SU-DHL-6 (cell line): ENCODE data around the gene LMOD1.

Experiments
- H2AFZ ChIP-seq: fragments of 200-600 bp; sonication (generic); 2 replicates; pipeline ENCODE4 v1.6.1; 2014; ENCODE audit warnings: low read depth, mild to moderate bottlenecking, moderate library complexity, mixed read lengths, antibody characterized with exemption, low read length; ENCODE audit not compliant: severe bottlenecking
- H3F3A ChIP-seq: fragments of 200-600 bp; shearing (Covaris generic); 2 replicates; pipeline ENCODE4 v1.6.0; 2016; ENCODE audit warnings: antibody characterized with exemption, mild to moderate bottlenecking; ENCODE audit not compliant: insufficient read depth
- H3K27ac ChIP-seq: fragments of 200-600 bp; sonication (generic); 2 replicates; pipeline ENCODE4 v1.5.1; 2016; ENCODE audit warnings: low read depth, mild to moderate bottlenecking, low read length, moderate library complexity, mixed read lengths
- H3K27me3 ChIP-seq: fragments of 200-600 bp; sonication (generic), shearing (Covaris generic); 2 replicates; pipeline ENCODE4 v1.6.0; 2014; ENCODE audit warnings: mild to moderate bottlenecking, low read length
- H3K36me3 ChIP-seq: fragments of 200-600 bp; sonication (generic); 2 replicates; pipeline ENCODE4 v1.6.1; 2014; ENCODE audit warnings: mild to moderate bottlenecking, low read length, mixed read lengths
- H3K4me2 ChIP-seq: fragments of 300-600, 200-600 bp; shearing (Covaris generic), sonication (generic); 2 replicates; pipeline ENCODE4 v1.6.0; 2014; ENCODE audit warnings: low read length, low read depth, mild to moderate bottlenecking; ENCODE audit not compliant: poor library complexity, severe bottlenecking
- H3K4me3 ChIP-seq: fragments of 200-600 bp; sonication (generic); 2 replicates; pipeline ENCODE4 v1.5.1; 2014; ENCODE audit warnings: antibody characterized with exemption, low read length, mild to moderate bottlenecking, mixed read lengths; ENCODE audit not compliant: insufficient read depth, poor library complexity, severe bottlenecking
- H3K79me2 ChIP-seq: fragments of 200-600 bp; sonication (generic); 2 replicates; pipeline ENCODE4 v1.6.1; 2014; ENCODE audit warnings: mild to moderate bottlenecking, low read length, moderate library complexity; ENCODE audit not compliant: insufficient read depth
- H3K9ac ChIP-seq: fragments of 200-600 bp; sonication (generic); 2 replicates; pipeline ENCODE4 v1.7.0; 2014; ENCODE audit warnings: mild to moderate bottlenecking, low read length
- H3K9me2 ChIP-seq: fragments of 200-600 bp; sonication (generic); replicated peaks from 2 replicates; pipeline ENCODE4 v1.6.1; 2014; ENCODE audit warnings: low read length; ENCODE audit not compliant: insufficient read depth
- H3K9me3 ChIP-seq: fragments of 200-600 bp; sonication (generic); 2 replicates; pipeline ENCODE4 v1.6.1; 2014; ENCODE audit warnings: low read length, mixed read lengths; ENCODE audit not compliant: insufficient read depth
- H4K20me1 ChIP-seq: fragments of 200-600 bp; sonication (generic); 2 replicates; pipeline ENCODE4 v1.6.1; 2014; ENCODE audit warnings: low read depth, mild to moderate bottlenecking, antibody characterized with exemption, low read length, moderate library complexity, mixed read lengths
- EZH2phosphoT487 ChIP-seq: fragments of 200-600 bp; sonication (generic), shearing (Covaris generic); conservative IDR thresholded peaks from 2 replicates; pipeline ENCODE4 v1.6.1; 2018; ENCODE audit warnings: mild to moderate bottlenecking, antibody characterized with exemption, low read length, moderate library complexity, mixed read lengths
- TF ChIP-seq, protein P1 (sequence below): fragments of 200-600 bp; sonication (generic); IDR thresholded peaks from one replicate; pipeline ENCODE4 v1.5.1; 2017; ENCODE audit warnings: antibody characterized with exemption, mild to moderate bottlenecking, low read length, moderate library complexity; ENCODE audit not compliant: insufficient read depth, poor library complexity, severe bottlenecking

LMOD1 gene

DNA sequence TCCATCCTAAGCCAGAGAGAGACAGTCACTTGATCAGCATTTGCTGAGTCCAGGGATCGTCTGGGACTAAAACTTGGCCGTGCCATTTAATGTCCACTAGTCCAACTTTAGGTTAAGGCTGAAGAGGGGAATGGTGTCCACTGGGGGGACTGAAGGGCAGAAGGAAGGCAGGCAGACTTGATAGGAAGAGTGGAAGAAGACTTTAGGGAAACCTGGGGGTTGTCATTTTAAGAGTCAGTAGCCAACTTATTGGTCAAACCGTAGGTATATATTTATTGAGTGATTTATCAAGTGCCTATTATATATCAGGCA, 1.3 kb upstream of the LMOD1 start:
- TF ChIP-seq, protein P1, sequence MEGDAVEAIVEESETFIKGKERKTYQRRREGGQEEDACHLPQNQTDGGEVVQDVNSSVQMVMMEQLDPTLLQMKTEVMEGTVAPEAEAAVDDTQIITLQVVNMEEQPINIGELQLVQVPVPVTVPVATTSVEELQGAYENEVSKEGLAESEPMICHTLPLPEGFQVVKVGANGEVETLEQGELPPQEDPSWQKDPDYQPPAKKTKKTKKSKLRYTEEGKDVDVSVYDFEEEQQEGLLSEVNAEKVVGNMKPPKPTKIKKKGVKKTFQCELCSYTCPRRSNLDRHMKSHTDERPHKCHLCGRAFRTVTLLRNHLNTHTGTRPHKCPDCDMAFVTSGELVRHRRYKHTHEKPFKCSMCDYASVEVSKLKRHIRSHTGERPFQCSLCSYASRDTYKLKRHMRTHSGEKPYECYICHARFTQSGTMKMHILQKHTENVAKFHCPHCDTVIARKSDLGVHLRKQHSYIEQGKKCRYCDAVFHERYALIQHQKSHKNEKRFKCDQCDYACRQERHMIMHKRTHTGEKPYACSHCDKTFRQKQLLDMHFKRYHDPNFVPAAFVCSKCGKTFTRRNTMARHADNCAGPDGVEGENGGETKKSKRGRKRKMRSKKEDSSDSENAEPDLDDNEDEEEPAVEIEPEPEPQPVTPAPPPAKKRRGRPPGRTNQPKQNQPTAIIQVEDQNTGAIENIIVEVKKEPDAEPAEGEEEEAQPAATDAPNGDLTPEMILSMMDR, result no peak
- TF ChIP-seq EZH2phosphoT487, result no peak
- no peaks in the 10 kb centered on the region for H3K79me2 ChIP-seq
- no peak overlapping the region for H3K9ac ChIP-seq
- no peaks in the 10 kb centered on the region for H3K27me3 ChIP-seq
- no peak overlapping the region for H2AFZ ChIP-seq
- H3K36me3 ChIP-seq, result no peaks in the 10 kb centered on the region
- no peak overlapping the region for H3K27ac ChIP-seq
- no peaks in the 10 kb centered on the region for H4K20me1 ChIP-seq
- H3K4me3 ChIP-seq, result no peak overlapping the region
- no peaks in the 10 kb centered on the region for H3K9me3 ChIP-seq
- H3K9me2 ChIP-seq, result no peaks in the 10 kb centered on the region
- H3K4me2 ChIP-seq, result no peak overlapping the region
- no peaks in the 10 kb centered on the region for H3F3A ChIP-seq

GRCh38 chr1:201945863-201946223, 505 bp downstream of the LMOD1 start:
- Histone ChIP-seq H3K4me3 (no peak overlapping the region), H3K27ac (no peak overlapping the region), H3K4me2 (no peak overlapping the region), H2AFZ (no peak overlapping the region), H3K9me2 (no peaks in the 10 kb centered on the region), H3K36me3 (no peaks in the 10 kb centered on the region), H4K20me1 (no peaks in the 10 kb centered on the region), H3K79me2 (no peaks in the 10 kb centered on the region), H3K27me3 (no peaks in the 10 kb centered on the region), H3K9me3 (no peaks in the 10 kb centered on the region), H3K9ac (no peak overlapping the region), H3F3A (no peaks in the 10 kb centered on the region)
- no peak for TF ChIP-seq EZH2phosphoT487
- TF ChIP-seq, protein P1, result no peak

DNA sequence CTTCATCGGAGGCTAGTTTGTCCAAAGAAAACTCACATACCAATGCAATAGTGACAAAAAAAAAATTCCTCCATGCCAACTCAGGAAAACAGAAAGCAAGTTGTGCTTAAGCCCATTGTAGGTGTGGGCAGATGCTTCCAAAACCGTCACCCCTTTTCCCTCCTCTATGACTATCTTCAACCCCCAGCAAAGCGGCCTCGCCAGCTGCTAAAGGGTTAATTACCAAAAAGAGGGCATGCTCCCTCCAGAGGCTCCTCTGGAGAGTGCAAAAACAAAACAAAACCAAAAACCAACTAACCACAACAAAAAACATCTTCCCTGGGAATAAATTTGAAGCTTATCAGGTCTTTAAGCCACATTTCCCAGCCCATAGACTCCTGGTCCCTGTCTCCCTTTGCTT, 1.2 kb downstream of the LMOD1 start:
- Histone ChIP-seq H3K4me3 (no peak overlapping the region), H3F3A (no peaks in the 10 kb centered on the region)

More for the DNA sequence above, 1.2 kb downstream of the LMOD1 start:
- H3K4me2 ChIP-seq, result no peak overlapping the region
- no peaks in the 10 kb centered on the region for H3K79me2 ChIP-seq
- no peaks in the 10 kb centered on the region for H3K36me3 ChIP-seq
- no peaks in the 10 kb centered on the region for H3K9me3 ChIP-seq
- TF ChIP-seq EZH2phosphoT487, result no peak
- TF ChIP-seq, protein P1, result no peak
- no peaks in the 10 kb centered on the region for H4K20me1 ChIP-seq
- no peak overlapping the region for H3K9ac ChIP-seq
- H3K9me2 ChIP-seq, result no peaks in the 10 kb centered on the region
- no peak overlapping the region for H3K27ac ChIP-seq
- no peak overlapping the region for H2AFZ ChIP-seq
- H3K27me3 ChIP-seq, result no peaks in the 10 kb centered on the region
